SW 1271 (cell line): Measurements from ENCODE around the gene P3H3.

Experiments
- DNase-seq, 2 experiments: peaks; one replicate each; lab custom pipeline; 2025; lab: John Stamatoyannopoulos, UW

Gene P3H3

GRCh38 chr12:6807170-6807569 is 21.0 kb upstream of the P3H3 start:
- no peak for DNase-seq

- no peak for DNase-seq
These were observed 19.2 kb upstream of the P3H3 start for GRCh38 chr12:6809056-6809455.

GRCh38 chr12:6810758-6811157 is 17.4 kb upstream of the P3H3 start:
- DNase-seq = no peak

- DNase-seq = no peak
These were observed 14.8 kb upstream of the P3H3 start for GRCh38 chr12:6813363-6813762.

GRCh38 chr12:6816598-6816997 is 11.6 kb upstream of the P3H3 start:
- DNase-seq = no peak

GRCh38 chr12:6817098-6817497 is 11.1 kb upstream of the P3H3 start:
- no peak for DNase-seq

GRCh38 chr12:6817662-6818157 is 10.5 kb upstream of the P3H3 start:
- DNase-seq = no peak

- DNase-seq = no peak
These were observed 10.0 kb upstream of the P3H3 start for GRCh38 chr12:6818222-6818621.

GRCh38 chr12:6818645-6819044 is 9.6 kb upstream of the P3H3 start:
- DNase-seq = no peak

- no peak for DNase-seq
These were observed 8.8 kb upstream of the P3H3 start for GRCh38 chr12:6819106-6820030.

- DNase-seq = no peak
These were observed 8.0 kb upstream of the P3H3 start for GRCh38 chr12:6820166-6820565.

- DNase-seq = no peak
These were observed 6.4 kb upstream of the P3H3 start, which contains the start of gene GPR162 for GRCh38 chr12:6821591-6822425. TSS of gene GPR162 (plus strand) at chr12:6821821. CDS start at chr12:6823899, 2,078 bp downstream.

- no peak for DNase-seq
These were observed 5.6 kb upstream of the P3H3 start for GRCh38 chr12:6822426-6823135.

GRCh38 chr12:6823182-6824084 is 4.8 kb upstream of the P3H3 start:
- DNase-seq = no peak

- DNase-seq = no peak
These were observed 4.0 kb upstream of the P3H3 start for GRCh38 chr12:6824085-6824775.

- DNase-seq = no peak
These were observed 3.3 kb upstream of the P3H3 start for GRCh38 chr12:6824901-6825381.

GRCh38 chr12:6825398-6826124 is 2.6 kb upstream of the P3H3 start:
- peak in 1 of 2 experiments; percentile 80 for DNase-seq

- no peak for DNase-seq
These were observed 2.0 kb upstream of the P3H3 start for GRCh38 chr12:6826125-6826733.
